ENCODE results near the gene AP1B1.
A peak's percentile ranks its signal among the peaks of the same experiment; 100 is the strongest.

AP1B1 gene

GRCh38 chr22:29387921-29388758 lies at the start of gene AP1B1:
Gene AP1B1 (minus strand): TSS chr22:29388570. CDS start chr22:29367243, 21,327 bp downstream.
- H3K4me3 ChIP-seq (replicated peaks in 1 of 2; ENCODE audit: low read depth in 2 of 2, low read length in 2 of 2) = peak within 1 kb of the TSS; percentile 81 to 85
- TF ChIP-seq CTCF (IDR thresholded peaks at IDR 0.05; ENCODE audit: low read depth, low read length) = no peak
- DNase-seq (ENCODE audit: low read depth in 2 of 2) = peak; percentile 86 to 92

- no peak for DNase-seq (ENCODE audit: low read depth in 2 of 2)
- no peak overlapping the region for H3K4me3 ChIP-seq (replicated peaks in 1 of 2; ENCODE audit: low read depth in 2 of 2, low read length in 2 of 2)
- TF ChIP-seq CTCF (IDR thresholded peaks at IDR 0.05; ENCODE audit: low read depth, low read length) = no peak
Measured at GRCh38 chr22:29435236-29436136, 47.1 kb upstream of the AP1B1 start.

GRCh38 chr22:29434288-29434687 lies 45.9 kb upstream of the AP1B1 start:
- TF ChIP-seq CTCF (IDR thresholded peaks at IDR 0.05; ENCODE audit: low read depth, low read length) = no peak
- no peak overlapping the region for H3K4me3 ChIP-seq (replicated peaks in 1 of 2; ENCODE audit: low read depth in 2 of 2, low read length in 2 of 2)
- no peak for DNase-seq (ENCODE audit: low read depth in 2 of 2)

- TF ChIP-seq CTCF (IDR thresholded peaks at IDR 0.05; ENCODE audit: low read depth, low read length) = no peak
- no peak overlapping the region for H3K4me3 ChIP-seq (replicated peaks in 1 of 2; ENCODE audit: low read depth in 2 of 2, low read length in 2 of 2)
- no peak for DNase-seq (ENCODE audit: low read depth in 2 of 2)
Measured at GRCh38 chr22:29433856-29434255, 45.5 kb upstream of the AP1B1 start.

GRCh38 chr22:29431986-29432385 lies 43.6 kb upstream of the AP1B1 start:
- no peak overlapping the region for H3K4me3 ChIP-seq (replicated peaks in 1 of 2; ENCODE audit: low read depth in 2 of 2, low read length in 2 of 2)
- no peak for DNase-seq (ENCODE audit: low read depth in 2 of 2)
- TF ChIP-seq CTCF (IDR thresholded peaks at IDR 0.05; ENCODE audit: low read depth, low read length) = no peak

- no peak for DNase-seq (ENCODE audit: low read depth in 2 of 2)
- no peak for TF ChIP-seq CTCF (IDR thresholded peaks at IDR 0.05; ENCODE audit: low read depth, low read length)
- H3K4me3 ChIP-seq (replicated peaks in 1 of 2; ENCODE audit: low read depth in 2 of 2, low read length in 2 of 2) = no peak overlapping the region
Measured at GRCh38 chr22:29427176-29427760, 38.9 kb upstream of the AP1B1 start.
